ENCODE results near the gene MFSD6. TPM values are rescaled to one million over a fixed set of nuclear protein-coding genes. Genes with fewer than 3 reads are reported as not detected.
"Not testable (repeated sequence)": the region's sequence is repeated elsewhere in the genome, so short reads cannot be mapped to it uniquely, and the experiment has no call there.

Gene MFSD6
- total RNA-seq, 1 donor from 2014 or later = 15.1 TPM

DNA sequence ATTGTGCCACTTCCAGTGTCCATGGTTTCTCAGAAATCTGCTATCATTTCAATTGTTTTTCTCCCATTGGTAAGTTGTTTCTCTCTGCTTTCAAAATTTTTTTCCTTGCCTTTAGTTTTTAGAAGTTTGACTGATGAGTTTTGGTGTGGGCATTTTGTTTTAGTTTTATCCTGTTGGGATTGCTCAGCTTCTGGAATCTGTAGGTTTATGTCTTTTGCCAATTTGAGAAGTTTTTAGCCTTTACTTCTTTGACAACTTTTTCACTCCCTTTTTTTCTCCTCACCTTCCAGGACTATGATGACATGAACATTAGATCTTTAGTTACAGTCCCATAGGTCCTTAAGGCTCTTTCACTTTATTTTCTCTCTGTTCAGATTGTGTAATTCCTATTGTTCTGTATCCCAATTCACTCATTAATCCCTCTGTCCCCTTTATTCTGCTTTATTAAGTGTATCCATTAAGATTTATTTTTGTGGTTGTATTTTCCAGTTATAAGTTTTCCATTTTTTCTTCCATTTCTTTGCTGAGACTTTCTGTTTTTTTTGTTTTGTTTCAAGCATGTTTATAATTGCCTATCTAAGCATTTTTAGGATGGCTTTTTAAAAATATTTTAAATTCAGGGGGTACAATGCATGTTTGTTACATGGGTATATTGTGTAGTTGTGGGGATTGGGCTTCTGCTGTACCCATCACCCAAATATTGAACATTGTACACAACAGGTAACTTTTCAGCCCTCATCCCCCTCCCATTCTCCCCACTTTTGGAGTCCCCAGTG, 17.9 kb downstream of the MFSD6 start:
- Mint-ChIP-seq H3K4me3 (ENCODE audit: low read depth) (no peak overlapping the region), H3K9me3 (ENCODE audit: low read depth) (peaks cover 8% of the 10 kb centered on the region), H3K4me1 (ENCODE audit: low read depth) (no peaks in the 10 kb centered on the region), H3K36me3 (ENCODE audit: insufficient read depth) (peaks cover 4% of the 10 kb centered on the region), H3K27me3 (no peaks in the 10 kb centered on the region), H3K27ac (no peak overlapping the region)
- no peak for DNase-seq (ENCODE audit: low spot score, unreplicated experiment)
- TF ChIP-seq, protein P1, sequence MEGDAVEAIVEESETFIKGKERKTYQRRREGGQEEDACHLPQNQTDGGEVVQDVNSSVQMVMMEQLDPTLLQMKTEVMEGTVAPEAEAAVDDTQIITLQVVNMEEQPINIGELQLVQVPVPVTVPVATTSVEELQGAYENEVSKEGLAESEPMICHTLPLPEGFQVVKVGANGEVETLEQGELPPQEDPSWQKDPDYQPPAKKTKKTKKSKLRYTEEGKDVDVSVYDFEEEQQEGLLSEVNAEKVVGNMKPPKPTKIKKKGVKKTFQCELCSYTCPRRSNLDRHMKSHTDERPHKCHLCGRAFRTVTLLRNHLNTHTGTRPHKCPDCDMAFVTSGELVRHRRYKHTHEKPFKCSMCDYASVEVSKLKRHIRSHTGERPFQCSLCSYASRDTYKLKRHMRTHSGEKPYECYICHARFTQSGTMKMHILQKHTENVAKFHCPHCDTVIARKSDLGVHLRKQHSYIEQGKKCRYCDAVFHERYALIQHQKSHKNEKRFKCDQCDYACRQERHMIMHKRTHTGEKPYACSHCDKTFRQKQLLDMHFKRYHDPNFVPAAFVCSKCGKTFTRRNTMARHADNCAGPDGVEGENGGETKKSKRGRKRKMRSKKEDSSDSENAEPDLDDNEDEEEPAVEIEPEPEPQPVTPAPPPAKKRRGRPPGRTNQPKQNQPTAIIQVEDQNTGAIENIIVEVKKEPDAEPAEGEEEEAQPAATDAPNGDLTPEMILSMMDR (IDR thresholded peaks at IDR 0.05; ENCODE audit: unreplicated experiment) = no peak

GRCh38 chr2:190430866-190431265, 22.7 kb downstream of the MFSD6 start:
- DNase-seq (ENCODE audit: low spot score, unreplicated experiment); H3K27me3 Mint-ChIP-seq; H3K36me3 Mint-ChIP-seq (ENCODE audit: insufficient read depth); H3K4me1 Mint-ChIP-seq (ENCODE audit: low read depth); H3K9me3 Mint-ChIP-seq (ENCODE audit: low read depth); H3K4me3 Mint-ChIP-seq (ENCODE audit: low read depth); H3K27ac Mint-ChIP-seq: not testable (repeated sequence)

DNA sequence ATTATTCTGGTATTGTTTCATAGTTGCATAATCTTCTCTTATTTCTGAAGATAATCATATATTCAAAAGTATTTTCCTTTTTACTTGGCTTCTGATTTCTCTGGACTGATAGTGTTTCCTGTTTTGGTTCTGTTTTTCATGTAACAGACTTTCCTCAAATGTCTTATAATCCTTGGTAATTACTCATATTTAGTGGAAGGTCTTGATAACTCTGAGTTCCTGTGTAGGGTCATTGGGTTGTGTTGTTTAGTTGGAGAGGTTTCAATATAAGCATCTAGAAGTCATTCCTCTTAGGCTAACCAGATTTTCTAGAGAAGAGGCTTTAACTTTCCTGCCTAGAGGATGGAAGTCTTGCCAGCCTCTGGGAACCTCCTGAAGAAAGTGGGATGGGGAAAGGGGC, 23.8 kb downstream of the MFSD6 start:
- TF ChIP-seq, protein P1 (IDR thresholded peaks at IDR 0.05; ENCODE audit: unreplicated experiment) = no peak
- DNase-seq (ENCODE audit: low spot score, unreplicated experiment) = no peak
- Mint-ChIP-seq H3K4me1 (ENCODE audit: low read depth) (no peaks in the 10 kb centered on the region), H3K36me3 (ENCODE audit: insufficient read depth) (peaks cover 14% of the 10 kb centered on the region), H3K27ac (no peak overlapping the region), H3K4me3 (ENCODE audit: low read depth) (no peak overlapping the region), H3K27me3 (no peaks in the 10 kb centered on the region), H3K9me3 (ENCODE audit: low read depth) (peaks cover 4% of the 10 kb centered on the region)

DNA sequence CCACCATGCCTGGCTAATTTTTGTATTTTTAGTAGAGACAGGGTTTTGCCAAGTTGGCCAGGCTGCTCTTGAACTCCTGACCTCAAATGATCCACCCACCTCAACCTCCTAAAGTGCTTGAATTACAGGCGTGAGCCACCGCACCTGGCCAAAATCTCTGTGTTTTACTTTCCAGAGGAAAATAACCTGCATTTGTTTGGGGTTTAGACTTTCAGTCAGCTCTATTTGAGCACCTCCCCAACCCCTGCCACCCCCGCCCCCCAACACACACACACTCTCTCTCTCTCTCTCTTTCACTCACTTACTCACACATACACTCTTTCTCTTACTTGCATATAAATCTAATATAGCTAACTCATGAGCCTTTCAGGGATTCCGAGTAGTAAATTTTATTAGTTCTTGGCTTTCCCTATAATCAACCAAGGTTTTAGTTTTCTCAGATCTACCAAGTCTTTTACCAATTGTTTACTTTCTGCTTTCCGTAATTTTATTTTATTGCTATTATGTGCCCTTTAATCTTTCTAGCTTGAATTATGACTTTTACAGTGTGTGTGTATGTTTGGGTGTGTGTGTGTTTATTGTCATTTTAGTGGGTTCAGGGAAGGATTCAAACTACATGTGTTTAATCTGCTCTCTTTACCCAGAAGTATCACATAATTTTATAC, 24.5 kb downstream of the MFSD6 start:
- H3K4me3 Mint-ChIP-seq (ENCODE audit: low read depth) = no peak overlapping the region
- H3K4me1 Mint-ChIP-seq (ENCODE audit: low read depth) = no peaks in the 10 kb centered on the region
- TF ChIP-seq, protein P1 (IDR thresholded peaks at IDR 0.05; ENCODE audit: unreplicated experiment) = no peak

GRCh38 chr2:190435031-190435670, 27.0 kb downstream of the MFSD6 start:
- Mint-ChIP-seq H3K4me1 (ENCODE audit: low read depth) (no peaks in the 10 kb centered on the region), H3K27ac (no peak overlapping the region), H3K27me3 (no peaks in the 10 kb centered on the region), H3K4me3 (ENCODE audit: low read depth) (no peak overlapping the region), H3K9me3 (ENCODE audit: low read depth) (no peaks in the 10 kb centered on the region), H3K36me3 (ENCODE audit: insufficient read depth) (peaks cover 12% of the 10 kb centered on the region)
- TF ChIP-seq, protein P1 (IDR thresholded peaks at IDR 0.05; ENCODE audit: unreplicated experiment) = no peak
- DNase-seq (ENCODE audit: low spot score, unreplicated experiment) = no peak

More for the DNA sequence above, 24.5 kb downstream of the MFSD6 start:
- Mint-ChIP-seq H3K27ac (no peak overlapping the region), H3K27me3 (no peaks in the 10 kb centered on the region), H3K36me3 (ENCODE audit: insufficient read depth) (peaks cover 16% of the 10 kb centered on the region), H3K9me3 (ENCODE audit: low read depth) (peaks cover 4% of the 10 kb centered on the region)
- no peak for DNase-seq (ENCODE audit: low spot score, unreplicated experiment)

Data from progenitor cell of endocrine pancreas (in vitro differentiated cells).